Endodermal cell (in vitro differentiated cells): ENCODE results near the gene MIER2. TPM values are rescaled to one million over a fixed set of nuclear protein-coding genes. Genes with fewer than 3 reads are reported as not detected.

Source experiments
- DNase-seq: peaks from one replicate; pipeline ENCODE4 v3.0.0-alpha.2; 2017
- H3K27ac ChIP-seq: 2 replicates; pipeline ENCODE4 v1.5.1; 2013; ENCODE audit warnings: mild to moderate bottlenecking, low read depth, low read length, moderate library complexity
- H3K27me3 ChIP-seq: 2 replicates; pipeline ENCODE4 v1.6.1; 2013; ENCODE audit warnings: mild to moderate bottlenecking, low read length, moderate library complexity; ENCODE audit not compliant: insufficient read depth, control insufficient read depth, poor library complexity, severe bottlenecking
- H3K36me3 ChIP-seq: 2 replicates; pipeline ENCODE4 v1.7.0; 2013; ENCODE audit warnings: mild to moderate bottlenecking, low read length, moderate library complexity; ENCODE audit not compliant: control insufficient read depth, insufficient read depth
- H3K4me1 ChIP-seq: one replicate; pipeline ENCODE4 v1.7.0; 2013; ENCODE audit warnings: low read length; ENCODE audit not compliant: control insufficient read depth, insufficient read depth
- H3K4me3 ChIP-seq: 2 replicates; pipeline ENCODE4 v1.5.1; 2013; ENCODE audit warnings: mild to moderate bottlenecking, low read length, moderate library complexity
- H3K9ac ChIP-seq: 2 replicates; pipeline ENCODE4 v1.6.1; 2013; ENCODE audit warnings: mild to moderate bottlenecking, low read length, moderate library complexity; ENCODE audit not compliant: poor library complexity, severe bottlenecking; ENCODE audit errors: extremely low read depth
- H3K9me3 ChIP-seq: 2 replicates; pipeline ENCODE4 v1.6.1; 2013; ENCODE audit warnings: mild to moderate bottlenecking, low read length, moderate library complexity; ENCODE audit not compliant: control insufficient read depth
- H3K27ac Mint-ChIP-seq: 2 replicates; pipeline ENCODE4 v1.8.0; 2020; ENCODE audit warnings: mixed read lengths
- H3K27me3 Mint-ChIP-seq: 2 replicates; pipeline ENCODE4 v1.8.0; 2021; ENCODE audit warnings: mild to moderate bottlenecking, mixed read lengths; ENCODE audit not compliant: insufficient read depth
- H3K36me3 Mint-ChIP-seq: 2 replicates; pipeline ENCODE4 v1.8.0; 2020; ENCODE audit warnings: low read depth, mixed read lengths
- H3K4me1 Mint-ChIP-seq: 2 replicates; pipeline ENCODE4 v1.8.0; 2020; ENCODE audit warnings: mixed read lengths
- H3K4me3 Mint-ChIP-seq: 2 replicates; pipeline ENCODE4 v1.8.0; 2020; ENCODE audit warnings: mild to moderate bottlenecking, moderate library complexity, mixed read lengths
- H3K9me3 Mint-ChIP-seq: 2 replicates; pipeline ENCODE4 v1.8.0; 2020; ENCODE audit warnings: mild to moderate bottlenecking, mixed read lengths
- CTCF ChIP-seq: fragments of 200-600 bp; sonication (generic); conservative IDR thresholded peaks from 2 replicates; pipeline ENCODE4 v1.5.0; 2021; ENCODE audit warnings: antibody characterized with exemption, mild to moderate bottlenecking
- WGBS, 2 experiments: methylation state at CpG; one replicate each; pipeline versions ENCODE4 v1.1.5 to v1.1.7; 2013; ENCODE audit warnings: missing lambda C conversion rate in 2 of 2, mixed read lengths in 1 of 2; ENCODE audit not compliant: insufficient coverage in 1 of 2, insufficient read length in 1 of 2; 5-methylcytosine and 5-hydroxymethylcytosine counted together
- total RNA-seq, 2 donors: library from RNA; stranded (reverse); fragmentation: NEBNext Ultra II Directional in 1 of 2; extraction: Animal tissue kit (Norgen Biotek cat#: 25700) in 1 of 2; gene quantifications; 2 replicates in 1 of 2; 3 replicates in 1 of 2; pipeline ENCODE4 v1.2.1, GENCODE V29; 2021

MIER2 gene
- total RNA-seq, 2 donors from 2014 or later, result 50.5 to 51.3 TPM

GRCh38 chr19:347946-348861 is 3.6 kb upstream of the MIER2 start:
- Mint-ChIP-seq H3K4me3 (no peak overlapping the region), H3K27me3 (peaks cover 29% of the 10 kb centered on the region), H3K27ac (no peak overlapping the region), H3K9me3 (peaks cover 1% of the 10 kb centered on the region), H3K36me3 (peaks cover 6% of the 10 kb centered on the region), H3K4me1 (peaks cover 7% of the 10 kb centered on the region)
- 87 to 92% methylated on average over 15 to 25 of the region's 26 CpGs for WGBS, 2 experiments
- no peaks in the 10 kb centered on the region for H3K4me1 ChIP-seq
- no peaks in the 10 kb centered on the region for H3K36me3 ChIP-seq
- no peaks in the 10 kb centered on the region for H3K9me3 ChIP-seq
- no peak overlapping the region for H3K27ac ChIP-seq
- no peak overlapping the region for H3K9ac ChIP-seq
- no peak overlapping the region for H3K4me3 ChIP-seq
- no peaks in the 10 kb centered on the region for H3K27me3 ChIP-seq
- DNase-seq, result peak; percentile 73
- peak; percentile 64 for TF ChIP-seq CTCF

GRCh38 chr19:345320-345879 is 804 bp upstream of the MIER2 start:
- Histone ChIP-seq H3K9ac (no peak overlapping the region), H3K4me1 (no peaks in the 10 kb centered on the region), H3K9me3 (no peaks in the 10 kb centered on the region), H3K36me3 (peaks cover 15% of the 10 kb centered on the region), H3K4me3 (peak overlapping the region; percentile 82), H3K27me3 (no peaks in the 10 kb centered on the region), H3K27ac (no peak overlapping the region)
- H3K4me1 Mint-ChIP-seq, result peaks cover 27% of the 10 kb centered on the region
- peaks cover 23% of the 10 kb centered on the region for H3K36me3 Mint-ChIP-seq
- H3K27me3 Mint-ChIP-seq, result peaks cover 25% of the 10 kb centered on the region
- no peak for DNase-seq
- H3K4me3 Mint-ChIP-seq, result peak overlapping the region; percentile 64
- 91 to 93% methylated on average over 23 of the region's 23 CpGs for WGBS, 2 experiments
- peak overlapping the region; percentile 83 for H3K27ac Mint-ChIP-seq
- H3K9me3 Mint-ChIP-seq, result no peaks in the 10 kb centered on the region
- TF ChIP-seq CTCF, result no peak

- peak; percentile 75 for DNase-seq
- H3K4me1 ChIP-seq, result no peaks in the 10 kb centered on the region
- H3K4me3 ChIP-seq, result peak overlapping the region; percentile 99
- H3K36me3 ChIP-seq, result peaks cover 29% of the 10 kb centered on the region
- H3K9me3 Mint-ChIP-seq, result peaks cover 2% of the 10 kb centered on the region
- peaks cover 36% of the 10 kb centered on the region for H3K36me3 Mint-ChIP-seq
- no peak overlapping the region for H3K27ac ChIP-seq
- peak overlapping the region; percentile 75 for H3K9ac ChIP-seq
- WGBS, 2 experiments, result 0 to 3% methylated on average over 7 to 54 of the region's 70 CpGs
- H3K9me3 ChIP-seq, result no peaks in the 10 kb centered on the region
- H3K27me3 ChIP-seq, result no peaks in the 10 kb centered on the region
- H3K4me3 Mint-ChIP-seq, result peak overlapping the region; percentile 71
- peaks cover 27% of the 10 kb centered on the region for H3K4me1 Mint-ChIP-seq
- peak overlapping the region; percentile 22 for H3K27ac Mint-ChIP-seq
- peaks cover 25% of the 10 kb centered on the region for H3K27me3 Mint-ChIP-seq
- TF ChIP-seq CTCF, result no peak
These were observed 513 bp downstream of the MIER2 start for GRCh38 chr19:343941-344624.
